SK-N-SH treated with all-trans-retinoic acid at 6 μM for 48 hours (cell line): ENCODE measurements around the gene SLC13A2.

ENCODE experiments used
- ARNTL ChIP-seq: fragments of 450-650 bp; formaldehyde crosslinking; IDR thresholded peaks from 2 replicates; pipeline ENCODE4 v1.5.0; 2020; ENCODE audit warnings: low read depth, mild to moderate bottlenecking, moderate library complexity, borderline replicate concordance
- CREB5 ChIP-seq: fragments of 250-450 bp; sonication (Bioruptor Pico); IDR thresholded peaks from 2 replicates; pipeline ENCODE4 v1.5.1; 2020; ENCODE audit warnings: low read depth, mild to moderate bottlenecking, moderate library complexity
- CSDC2 ChIP-seq: fragments of 250-450 bp; sonication (Bioruptor Pico); IDR thresholded peaks from 2 replicates; pipeline ENCODE4 v1.5.0; 2020; ENCODE audit warnings: mild to moderate bottlenecking, moderate library complexity
- CSRNP3 ChIP-seq: fragments of 250-450 bp; sonication (Bioruptor Pico); IDR thresholded peaks from 2 replicates; pipeline ENCODE4 v1.5.1; 2021; ENCODE audit warnings: mild to moderate bottlenecking, moderate library complexity
- ESRRG ChIP-seq: fragments of 250-450 bp; sonication (Bioruptor Pico); IDR thresholded peaks from 2 replicates; pipeline ENCODE4 v1.6.1; 2021; ENCODE audit warnings: mild to moderate bottlenecking
- RARB ChIP-seq: fragments of 250-450 bp; sonication (Bioruptor Pico); IDR thresholded peaks from 2 replicates; pipeline ENCODE4 v1.8.0; 2021; ENCODE audit warnings: mild to moderate bottlenecking, moderate library complexity
- TOX ChIP-seq: fragments of 250-450 bp; sonication (Bioruptor Pico); IDR thresholded peaks from 2 replicates; pipeline ENCODE4 v1.8.0; 2021; ENCODE audit warnings: mild to moderate bottlenecking, moderate library complexity, borderline replicate concordance
- TSHZ2 ChIP-seq: fragments of 250-450 bp; sonication (Bioruptor Pico); IDR thresholded peaks from 2 replicates; pipeline ENCODE4 v1.5.0; 2020; ENCODE audit warnings: mild to moderate bottlenecking, moderate library complexity
- ZC3H10 ChIP-seq: fragments of 250-450 bp; sonication (Bioruptor Pico); IDR thresholded peaks from 2 replicates; pipeline ENCODE4 v1.5.1; 2021; ENCODE audit warnings: mild to moderate bottlenecking, moderate library complexity
- ZFP30 ChIP-seq: fragments of 450-650 bp; formaldehyde crosslinking; IDR thresholded peaks from 2 replicates; pipeline ENCODE4 v1.5.0; 2022; ENCODE audit warnings: mild to moderate bottlenecking, moderate library complexity
- TF ChIP-seq, protein P1 (sequence below): fragments of 250-450 bp; sonication (Bioruptor Pico); IDR thresholded peaks from 2 replicates; pipeline ENCODE4 v1.8.0; 2020; ENCODE audit warnings: mild to moderate bottlenecking, moderate library complexity, borderline replicate concordance

- TF ChIP-seq, protein P1, sequence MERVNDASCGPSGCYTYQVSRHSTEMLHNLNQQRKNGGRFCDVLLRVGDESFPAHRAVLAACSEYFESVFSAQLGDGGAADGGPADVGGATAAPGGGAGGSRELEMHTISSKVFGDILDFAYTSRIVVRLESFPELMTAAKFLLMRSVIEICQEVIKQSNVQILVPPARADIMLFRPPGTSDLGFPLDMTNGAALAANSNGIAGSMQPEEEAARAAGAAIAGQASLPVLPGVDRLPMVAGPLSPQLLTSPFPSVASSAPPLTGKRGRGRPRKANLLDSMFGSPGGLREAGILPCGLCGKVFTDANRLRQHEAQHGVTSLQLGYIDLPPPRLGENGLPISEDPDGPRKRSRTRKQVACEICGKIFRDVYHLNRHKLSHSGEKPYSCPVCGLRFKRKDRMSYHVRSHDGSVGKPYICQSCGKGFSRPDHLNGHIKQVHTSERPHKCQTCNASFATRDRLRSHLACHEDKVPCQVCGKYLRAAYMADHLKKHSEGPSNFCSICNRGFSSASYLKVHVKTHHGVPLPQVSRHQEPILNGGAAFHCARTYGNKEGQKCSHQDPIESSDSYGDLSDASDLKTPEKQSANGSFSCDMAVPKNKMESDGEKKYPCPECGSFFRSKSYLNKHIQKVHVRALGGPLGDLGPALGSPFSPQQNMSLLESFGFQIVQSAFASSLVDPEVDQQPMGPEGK (CRISPR knock-in tag), result no peak
- TF ChIP-seq ZC3H10 (CRISPR knock-in tag), result no peak
- TF ChIP-seq TOX (CRISPR knock-in tag), result no peak
- no peak for TF ChIP-seq TSHZ2 (CRISPR knock-in tag)
- no peak for TF ChIP-seq CREB5 (CRISPR knock-in tag)
- no peak for TF ChIP-seq ESRRG
- no peak for TF ChIP-seq RARB
- no peak for TF ChIP-seq ZFP30 (CRISPR knock-in tag)
- TF ChIP-seq CSRNP3, result no peak
- TF ChIP-seq CSDC2 (CRISPR knock-in tag), result no peak
- no peak for TF ChIP-seq ARNTL (CRISPR knock-in tag)
These were observed 41.1 kb downstream of the SLC13A2 start for GRCh38 chr17:28514561-28515002.
